ENCODE results near the gene EID2. TPM values are rescaled to one million over a fixed set of nuclear protein-coding genes. Genes with fewer than 3 reads are reported as not detected.
A peak's percentile ranks its signal among the peaks of the same experiment; 100 is the strongest.

Gene EID2
- polyA plus RNA-seq, 1 of the 3 experiments (the other 2 are of a cell fraction) = 14.1 TPM

DNA sequence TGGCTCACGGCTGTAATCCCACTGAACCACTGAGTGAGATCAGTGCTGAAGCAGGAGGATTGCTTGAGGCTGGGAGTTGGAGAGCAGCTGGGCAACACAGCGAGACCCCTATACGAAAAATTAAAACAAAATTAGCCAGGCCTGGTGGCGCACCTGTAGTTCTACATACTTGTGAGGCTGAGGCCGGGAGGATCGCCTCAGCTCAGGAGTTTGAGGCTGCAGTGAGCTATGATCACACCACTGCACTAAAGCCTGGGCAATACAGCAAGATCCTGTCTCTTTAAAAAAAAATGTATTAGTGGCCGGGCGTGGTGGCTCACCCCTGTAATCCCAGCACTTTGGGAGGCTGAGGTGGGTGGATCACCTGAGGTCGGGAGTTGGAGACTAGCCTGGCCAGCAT is 31.3 kb downstream of the EID2 start:
- no peak overlapping the region for H3K9ac ChIP-seq
- ChIA-PET POLR2A (no interaction called here), CTCF (interaction anchor here (0.7 to 1.9 kb wide), 3 partner anchors 9 to 33 kb away, joined by 3 to 5 read pairs (median 4); partner anchors contain the start of genes DLL3 and EID2B)
- peaks cover 0 to 5% of the 10 kb centered on the region in 2 experiments; a peak in 1 of 4 replicates for H3K4me1 ChIP-seq (ENCODE audit: control insufficient read depth in 1 of 2, insufficient read depth in 2 of 2, low read depth in 1 of 2, low read length in 1 of 2)
- H3K4me3 ChIP-seq (ENCODE audit: low read depth in 2 of 2, low read length in 1 of 2) = no peak overlapping the region
- no peaks in the 10 kb centered on the region for H3K79me2 ChIP-seq (ENCODE audit: insufficient read depth)
- no peak overlapping the region for H3K27ac ChIP-seq (ENCODE audit: low read depth in 2 of 2, low read length in 1 of 2)
- H3K9me3 ChIP-seq = no peaks in the 10 kb centered on the region
- H3F3A ChIP-seq (replicated peaks; ENCODE audit: insufficient read depth) = no peaks in the 10 kb centered on the region
- H3K36me3 ChIP-seq (replicated peaks in 1 of 2; ENCODE audit: control insufficient read depth in 1 of 2, insufficient read depth in 2 of 2, low read length in 1 of 2) = no peaks in the 10 kb centered on the region
- WGBS (ENCODE audit: low lambda C conversion rate) = 94% methylated on average over 9 of the region's 9 CpGs
- DNase-seq = no peak
- no peaks in the 10 kb centered on the region for H3K27me3 ChIP-seq (ENCODE audit: insufficient read depth)
- no peak overlapping the region for H3K4me2 ChIP-seq
- H4K20me1 ChIP-seq (ENCODE audit: insufficient read depth) = no peaks in the 10 kb centered on the region
- TF ChIP-seq NFIC (IDR thresholded peaks at IDR 0.05; ENCODE audit: borderline replicate concordance) = no peak
- H3K9me2 ChIP-seq = no peaks in the 10 kb centered on the region
- no peak overlapping the region for H2AFZ ChIP-seq (ENCODE audit: low read depth)

DNA sequence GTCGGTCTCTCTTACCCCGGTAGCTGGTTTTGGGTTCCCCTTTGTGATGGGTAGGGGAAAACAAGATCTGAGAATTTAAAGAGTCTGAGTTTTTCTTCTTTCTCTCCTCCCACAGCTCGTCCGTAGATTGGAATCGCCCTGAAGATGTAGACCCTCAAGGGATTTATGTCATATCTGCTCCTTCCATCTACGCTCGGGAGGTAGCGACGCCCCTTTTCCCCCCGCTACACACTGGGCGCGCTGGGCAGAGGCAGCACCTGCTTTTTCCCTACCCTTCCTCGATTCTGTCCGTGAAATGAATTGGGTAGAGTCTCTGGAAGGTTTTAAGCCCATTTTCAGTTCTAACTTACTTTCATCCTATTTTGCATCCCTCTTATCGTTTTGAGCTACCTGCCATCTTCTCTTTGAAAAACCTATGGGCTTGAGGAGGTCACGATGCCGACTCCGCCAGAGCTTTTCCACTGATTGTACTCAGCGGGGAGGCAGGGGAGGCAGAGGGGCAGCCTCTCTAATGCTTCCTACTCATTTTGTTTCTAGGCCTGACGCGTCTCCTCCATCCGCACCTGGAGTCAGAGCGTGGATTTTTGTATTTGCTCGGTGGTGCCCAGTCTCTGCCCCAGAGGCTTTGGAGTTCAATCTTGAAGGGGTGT is 32.1 kb downstream of the EID2 start:
- 48% methylated on average over 24 of the region's 24 CpGs for WGBS (ENCODE audit: low lambda C conversion rate)
- POLR2A ChIA-PET = interaction anchor here (1.3 kb wide), 1 partner anchor 72 kb away, joined by 6 read pairs; the partner anchor contains the start of gene RPS16

More for the DNA sequence above, 32.1 kb downstream of the EID2 start:
- TF ChIP-seq RXRA (IDR thresholded peaks at IDR 0.05; ENCODE audit: borderline replicate concordance, low read depth) (no peak), GABPA (IDR thresholded peaks at IDR 0.05; ENCODE audit: low read depth) (no peak), NRF1 (IDR thresholded peaks at IDR 0.05; ENCODE audit: low read depth, low read length) (no peak), FOSL2 (IDR thresholded peaks at IDR 0.05; ENCODE audit: borderline replicate concordance, low read depth) (no peak), TEAD4 (IDR thresholded peaks at IDR 0.05; ENCODE audit: borderline replicate concordance, insufficient read depth) (no peak), GATA2 (CRISPR knock-in tag; IDR thresholded peaks at IDR 0.05) (no peak; the same call in 1 of the 2 replicates), EP300 (IDR thresholded peaks at IDR 0.05; ENCODE audit: borderline replicate concordance in 1 of 2, low read depth in 1 of 2, low read length in 1 of 2) (no peak), EZH2phosphoT487 (IDR thresholded peaks at IDR 0.05; ENCODE audit: borderline replicate concordance, low read depth) (no peak), SMC3 (IDR thresholded peaks at IDR 0.05; ENCODE audit: low read depth, low read length) (no peak), MEF2A (IDR thresholded peaks at IDR 0.05; ENCODE audit: borderline replicate concordance, low read depth) (no peak), JUND (IDR thresholded peaks at IDR 0.05) (no peak), TAF1 (IDR thresholded peaks at IDR 0.05; ENCODE audit: borderline replicate concordance, low read depth, low read length) (no peak), RFX5 (IDR thresholded peaks at IDR 0.05; ENCODE audit: low read length) (no peak), NFIC (IDR thresholded peaks at IDR 0.05; ENCODE audit: borderline replicate concordance) (no peak)
- TF ChIP-seq, protein P1, sequence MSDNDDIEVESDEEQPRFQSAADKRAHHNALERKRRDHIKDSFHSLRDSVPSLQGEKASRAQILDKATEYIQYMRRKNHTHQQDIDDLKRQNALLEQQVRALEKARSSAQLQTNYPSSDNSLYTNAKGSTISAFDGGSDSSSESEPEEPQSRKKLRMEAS (IDR thresholded peaks at IDR 0.05; ENCODE audit: low read depth) = no peak
- TF ChIP-seq, protein P2, sequence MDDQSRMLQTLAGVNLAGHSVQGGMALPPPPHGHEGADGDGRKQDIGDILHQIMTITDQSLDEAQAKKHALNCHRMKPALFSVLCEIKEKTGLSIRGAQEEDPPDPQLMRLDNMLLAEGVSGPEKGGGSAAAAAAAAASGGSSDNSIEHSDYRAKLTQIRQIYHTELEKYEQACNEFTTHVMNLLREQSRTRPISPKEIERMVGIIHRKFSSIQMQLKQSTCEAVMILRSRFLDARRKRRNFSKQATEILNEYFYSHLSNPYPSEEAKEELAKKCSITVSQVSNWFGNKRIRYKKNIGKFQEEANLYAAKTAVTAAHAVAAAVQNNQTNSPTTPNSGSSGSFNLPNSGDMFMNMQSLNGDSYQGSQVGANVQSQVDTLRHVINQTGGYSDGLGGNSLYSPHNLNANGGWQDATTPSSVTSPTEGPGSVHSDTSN (IDR thresholded peaks at IDR 0.05) = no peak
- TF ChIP-seq, protein P3, sequence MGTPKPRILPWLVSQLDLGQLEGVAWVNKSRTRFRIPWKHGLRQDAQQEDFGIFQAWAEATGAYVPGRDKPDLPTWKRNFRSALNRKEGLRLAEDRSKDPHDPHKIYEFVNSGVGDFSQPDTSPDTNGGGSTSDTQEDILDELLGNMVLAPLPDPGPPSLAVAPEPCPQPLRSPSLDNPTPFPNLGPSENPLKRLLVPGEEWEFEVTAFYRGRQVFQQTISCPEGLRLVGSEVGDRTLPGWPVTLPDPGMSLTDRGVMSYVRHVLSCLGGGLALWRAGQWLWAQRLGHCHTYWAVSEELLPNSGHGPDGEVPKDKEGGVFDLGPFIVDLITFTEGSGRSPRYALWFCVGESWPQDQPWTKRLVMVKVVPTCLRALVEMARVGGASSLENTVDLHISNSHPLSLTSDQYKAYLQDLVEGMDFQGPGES (IDR thresholded peaks at IDR 0.05; ENCODE audit: low read depth, low read length) = no peak
- H4K20me1 ChIP-seq (ENCODE audit: insufficient read depth) = no peaks in the 10 kb centered on the region
- H3K27ac ChIP-seq (ENCODE audit: low read depth in 2 of 2, low read length in 1 of 2) = no peak overlapping the region; a peak in 1 of 4 replicates
- peaks cover 0 to 5% of the 10 kb centered on the region in 2 experiments; a peak in 1 of 4 replicates for H3K4me1 ChIP-seq (ENCODE audit: control insufficient read depth in 1 of 2, insufficient read depth in 2 of 2, low read depth in 1 of 2, low read length in 1 of 2)
- peak overlapping the region; percentile 53 for H3K9ac ChIP-seq
- H3K4me2 ChIP-seq = peak overlapping the region; percentile 83
- H2AFZ ChIP-seq (ENCODE audit: low read depth) = peak overlapping the region; percentile 84
- H3K27me3 ChIP-seq (ENCODE audit: insufficient read depth) = no peaks in the 10 kb centered on the region
- H3K9me3 ChIP-seq = no peaks in the 10 kb centered on the region
- no peaks in the 10 kb centered on the region for H3K79me2 ChIP-seq (ENCODE audit: insufficient read depth)
- DNase-seq = no peak
- peak overlapping the region; percentile 64 to 76 for H3K4me3 ChIP-seq (ENCODE audit: low read depth in 2 of 2, low read length in 1 of 2)
- no peaks in the 10 kb centered on the region for H3K9me2 ChIP-seq
- no peaks in the 10 kb centered on the region for H3F3A ChIP-seq (replicated peaks; ENCODE audit: insufficient read depth)
- no peaks in the 10 kb centered on the region for H3K36me3 ChIP-seq (replicated peaks in 1 of 2; ENCODE audit: control insufficient read depth in 1 of 2, insufficient read depth in 2 of 2, low read length in 1 of 2)
- CTCF ChIA-PET = interaction anchor here (0.9 to 3.0 kb wide), 3 partner anchors 8 to 25 kb away, joined by 3 to 19 read pairs (median 3); partner anchors contain the start of genes EID2B and SELENOV
